Measurements from ENCODE around the gene DAPK2.

DAPK2 gene

GRCh38 chr15:63995789-63996188, 50.5 kb downstream of the DAPK2 start:
- DNase-seq: no peak

DNA sequence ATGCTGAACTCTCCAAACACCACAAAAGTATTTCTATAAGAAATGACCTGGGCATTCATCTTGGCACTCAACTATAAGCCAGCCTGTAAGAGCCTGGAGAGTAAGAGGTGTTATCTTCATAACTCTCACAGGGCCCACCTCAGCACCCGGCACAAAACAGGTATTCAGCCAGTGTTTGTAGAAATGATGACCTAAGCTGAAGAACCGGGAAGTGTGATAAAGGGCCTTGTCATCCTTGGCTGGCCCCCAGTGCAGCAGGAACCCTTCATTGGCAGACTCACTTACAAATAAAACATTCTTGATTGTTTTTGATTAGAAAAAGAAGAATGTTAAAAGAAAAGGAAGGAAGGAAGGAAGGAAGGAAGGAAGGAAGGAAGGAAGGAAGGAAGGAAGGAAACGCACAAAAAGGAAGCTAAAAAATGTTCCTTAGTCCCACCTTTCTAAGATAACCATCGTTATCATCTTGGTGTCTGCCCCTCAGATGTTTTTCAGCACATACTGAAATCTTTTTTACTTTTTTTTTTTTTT, 52.1 kb downstream of the DAPK2 start:
- no peak for DNase-seq

DNA sequence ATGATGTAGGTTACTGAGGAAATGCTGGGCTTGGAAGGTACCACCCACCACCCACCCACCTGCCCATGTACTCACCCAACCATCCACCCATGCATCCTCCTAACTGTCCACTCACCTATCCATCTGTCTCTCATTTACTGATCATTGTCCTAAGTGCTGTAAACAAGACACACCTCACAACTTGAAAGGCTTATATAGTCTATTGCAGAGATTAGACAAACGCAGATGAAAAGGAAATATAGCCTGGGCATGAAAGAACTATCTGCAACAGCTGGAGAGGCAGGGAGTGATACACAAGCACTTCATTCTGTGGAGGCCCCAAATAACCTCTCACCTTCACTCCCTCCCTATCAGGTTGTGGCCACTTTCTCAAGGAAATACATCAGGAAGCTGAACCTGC, 54.0 kb downstream of the DAPK2 start:
- DNase-seq: no peak

- no peak for DNase-seq
These were observed 54.6 kb downstream of the DAPK2 start for GRCh38 chr15:63991706-63992105.

DNA sequence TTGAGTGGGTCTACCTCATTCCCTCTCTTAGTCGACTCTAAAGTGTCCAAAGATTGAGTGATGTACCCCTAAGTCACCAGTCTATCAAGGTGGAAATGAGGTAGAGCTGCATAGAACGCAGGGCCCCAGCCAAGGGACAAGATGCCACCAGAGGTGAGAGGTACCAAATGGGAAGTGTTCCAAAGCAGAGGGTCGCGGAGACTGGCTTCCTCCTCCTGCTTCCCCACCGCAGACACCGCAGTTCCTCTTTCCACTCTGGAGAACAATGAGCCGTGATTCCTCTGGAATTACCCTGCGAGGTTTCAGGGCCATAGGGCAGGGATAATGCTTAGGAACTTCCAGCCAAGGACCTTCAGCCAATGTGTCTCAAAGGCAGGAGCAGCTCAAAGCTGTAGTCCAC, 55.8 kb downstream of the DAPK2 start:
- peak; percentile 35 to 47 for DNase-seq

- DNase-seq: no peak
These were observed 58.4 kb downstream of the DAPK2 start for GRCh38 chr15:63987796-63988378.

DNA sequence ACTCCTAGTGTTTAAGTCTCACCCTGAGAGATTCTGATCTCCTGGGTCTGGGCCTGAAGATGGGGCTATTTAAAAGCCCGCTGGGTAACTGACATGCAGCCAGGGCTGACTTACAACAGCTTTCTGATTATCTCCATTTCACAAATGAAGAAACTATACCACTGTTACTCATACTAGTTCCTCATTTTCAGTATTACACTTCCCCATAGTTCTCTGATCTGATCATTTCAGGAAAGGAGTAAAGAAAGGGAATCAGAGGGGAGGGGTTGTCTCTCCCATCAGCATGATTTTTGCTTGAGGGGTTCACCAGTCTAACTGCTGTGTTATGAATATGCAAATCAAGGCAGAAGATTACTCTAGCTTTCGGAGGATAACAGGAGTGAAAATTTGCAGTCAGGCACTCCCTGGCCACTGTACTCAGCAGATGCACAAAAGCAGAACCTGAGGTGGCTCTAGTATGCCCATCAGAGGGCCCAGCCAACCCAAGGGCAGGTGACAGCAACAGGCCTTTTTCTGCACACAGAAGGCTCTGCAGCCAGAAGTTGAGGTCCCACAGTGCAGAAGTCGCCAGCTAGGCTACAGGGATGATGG, 59.4 kb downstream of the DAPK2 start:
- peak; percentile 92 to 96 for DNase-seq

- no peak for DNase-seq
These were observed 60.1 kb downstream of the DAPK2 start for GRCh38 chr15:63986185-63986680.

- no peak for DNase-seq
These were observed 60.8 kb downstream of the DAPK2 start for GRCh38 chr15:63985221-63986184.

GRCh38 chr15:63984331-63984730, 62.0 kb downstream of the DAPK2 start:
- no peak for DNase-seq

GRCh38 chr15:63983061-63983711, 63.1 kb downstream of the DAPK2 start:
- peak; percentile 53 to 60 for DNase-seq

GRCh38 chr15:63982381-63982854, 63.9 kb downstream of the DAPK2 start:
- DNase-seq: no peak

GRCh38 chr15:63981596-63982320, 64.5 kb downstream of the DAPK2 start:
- no peak for DNase-seq

GRCh38 chr15:63979262-63979793, 67.0 kb downstream of the DAPK2 start:
- DNase-seq: no peak

DNA sequence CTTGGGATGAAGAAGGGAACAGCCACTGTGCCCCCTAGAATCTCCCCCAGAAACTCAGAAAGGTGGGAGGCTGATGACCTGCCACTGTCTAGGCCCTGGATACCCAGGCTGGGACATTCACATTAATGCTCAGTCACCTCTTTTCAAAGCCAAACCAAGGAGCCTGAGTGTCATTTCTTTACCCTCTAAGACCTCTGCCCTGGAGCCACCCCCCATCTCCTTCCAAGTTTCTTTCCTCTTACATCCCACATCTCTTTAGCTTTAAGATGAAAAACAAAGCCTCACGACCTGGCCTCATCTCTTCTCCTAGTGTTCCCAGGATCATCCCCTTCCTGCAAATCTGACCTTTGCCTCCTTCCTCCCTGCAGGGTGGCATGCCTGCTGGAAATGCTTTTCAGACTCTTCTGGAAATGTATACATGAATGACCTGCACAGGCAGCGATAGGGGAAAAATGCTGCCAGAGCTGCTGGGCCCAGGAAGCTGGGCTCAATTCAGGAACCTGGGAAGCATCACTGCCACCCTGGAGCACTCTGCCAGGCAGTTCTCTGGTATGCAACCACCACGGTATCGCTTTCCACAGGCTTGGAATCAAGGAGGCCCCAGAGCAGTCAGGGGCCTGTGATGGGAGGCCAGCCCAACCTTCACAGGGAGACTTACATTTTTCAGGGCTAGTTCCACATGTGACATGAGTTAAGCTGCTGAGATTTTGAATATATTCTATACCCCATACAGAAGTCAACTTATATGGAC, 67.6 kb downstream of the DAPK2 start:
- DNase-seq: no peak

DNA sequence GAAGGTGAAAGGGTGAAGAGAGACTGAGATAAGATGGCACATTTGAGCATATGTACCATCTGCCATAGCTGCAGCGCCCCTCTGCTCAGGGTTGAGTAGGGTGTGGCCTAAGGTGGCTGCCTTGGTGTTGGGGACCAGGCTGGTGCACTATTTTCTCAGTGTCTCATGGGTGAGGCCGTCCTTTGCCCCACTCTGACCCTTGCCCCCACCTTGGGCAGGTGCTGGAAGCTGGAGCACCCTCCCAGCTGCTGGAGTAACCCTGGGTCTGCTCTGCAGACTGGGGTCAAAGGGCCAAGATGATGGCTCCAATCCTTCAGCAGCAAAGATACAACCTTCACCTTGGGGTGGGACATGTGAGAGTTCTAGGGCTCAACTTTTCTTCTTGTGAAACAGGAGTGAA, 69.2 kb downstream of the DAPK2 start:
- no peak for DNase-seq

- no peak for DNase-seq
These were observed 72.3 kb downstream of the DAPK2 start for GRCh38 chr15:63974021-63974420.

GRCh38 chr15:63973212-63974009, 72.9 kb downstream of the DAPK2 start:
- no peak for DNase-seq

- no peak for DNase-seq
These were observed 73.5 kb downstream of the DAPK2 start for GRCh38 chr15:63972801-63973200.

GRCh38 chr15:63971904-63972303, 74.4 kb downstream of the DAPK2 start:
- DNase-seq: no peak
